CD4-positive, alpha-beta T cell treated with Interleukin-2 at 100 ng/mL for 4 hours (primary cell): ENCODE data around the gene MIDN.
A peak's percentile ranks its signal among the peaks of the same experiment; 100 is the strongest.

Experiments used
- DNase-seq: peaks from one replicate; pipeline ENCODE4 v3.0.0-alpha.2; 2020; ENCODE audit warnings: low spot score

Gene MIDN

DNA sequence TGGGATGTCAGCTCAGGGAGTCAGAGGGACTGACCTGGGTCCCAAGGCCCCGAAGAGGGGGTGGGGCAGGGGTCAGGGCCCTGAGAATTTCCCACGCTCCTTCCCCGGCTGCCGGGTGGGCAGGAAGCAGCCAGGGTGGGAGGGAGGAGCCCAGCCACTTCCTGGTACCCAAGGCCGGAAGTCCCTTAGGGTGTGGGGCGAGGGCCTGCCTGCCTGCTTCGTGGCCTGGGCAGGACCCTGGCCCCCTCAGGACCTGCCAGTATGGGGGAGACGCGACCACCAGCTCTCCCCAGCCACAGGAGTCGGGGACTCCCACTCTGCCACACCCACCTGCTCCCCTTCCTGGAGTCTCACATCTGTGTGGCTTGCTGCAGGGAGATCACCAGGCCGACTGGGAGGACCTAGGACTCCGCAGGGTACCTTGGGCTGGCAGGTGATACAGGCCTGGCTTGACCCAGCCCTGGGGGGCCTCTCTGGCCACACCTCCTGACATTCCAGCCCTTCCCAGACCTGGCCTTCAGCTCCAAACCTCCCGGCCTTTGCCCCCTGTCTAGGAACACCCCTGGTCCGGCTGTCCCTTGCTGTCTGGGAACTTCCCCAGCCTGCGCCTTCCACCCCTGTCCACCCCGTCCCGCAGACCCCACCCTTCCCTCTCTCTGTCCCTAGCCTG, 11.0 kb downstream of the MIDN start:
- peak; percentile 68 for DNase-seq

DNA sequence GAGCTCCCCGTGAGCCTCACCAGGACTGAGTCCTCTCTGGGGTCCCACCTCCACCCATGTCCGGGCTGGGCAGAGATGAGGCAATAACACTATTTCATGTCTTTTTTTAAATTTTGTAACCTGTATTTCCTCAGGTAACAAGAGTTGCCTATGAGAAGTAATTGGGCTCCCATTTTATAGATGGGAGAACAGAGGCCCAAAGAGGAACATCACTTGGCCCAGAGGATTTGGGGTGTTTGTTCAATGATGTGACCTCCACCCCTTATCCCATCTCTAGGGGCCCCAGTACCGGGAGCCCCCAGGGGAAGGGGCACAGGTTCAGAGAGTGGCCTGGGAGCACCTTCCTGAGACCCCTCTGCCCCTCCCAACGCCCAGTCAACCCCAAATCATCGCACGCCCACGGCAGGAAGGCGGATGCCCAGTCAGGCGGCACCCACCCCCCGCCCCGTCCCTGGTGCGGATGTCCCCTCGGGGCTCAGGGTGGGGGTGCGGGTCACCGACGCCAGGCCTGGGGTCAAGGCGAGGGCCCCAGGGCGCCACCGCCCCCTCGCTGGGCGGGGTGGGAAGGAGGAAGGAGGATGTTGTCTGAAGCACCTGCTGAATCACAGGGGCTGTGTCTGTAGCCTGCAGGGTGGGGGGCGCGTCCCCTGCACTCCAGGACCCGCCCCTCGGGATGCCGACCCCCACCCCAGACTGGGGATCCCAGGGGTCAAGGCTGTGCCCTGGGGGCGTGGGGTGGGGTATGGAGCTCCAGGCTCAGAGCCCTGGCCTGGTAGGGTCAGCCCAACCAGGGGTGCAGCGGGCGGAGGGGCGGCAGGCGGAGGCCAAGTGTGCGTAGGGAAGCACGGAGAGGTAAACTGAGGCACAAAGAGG, 11.7 kb downstream of the MIDN start:
- peak; percentile 58 for DNase-seq

DNA sequence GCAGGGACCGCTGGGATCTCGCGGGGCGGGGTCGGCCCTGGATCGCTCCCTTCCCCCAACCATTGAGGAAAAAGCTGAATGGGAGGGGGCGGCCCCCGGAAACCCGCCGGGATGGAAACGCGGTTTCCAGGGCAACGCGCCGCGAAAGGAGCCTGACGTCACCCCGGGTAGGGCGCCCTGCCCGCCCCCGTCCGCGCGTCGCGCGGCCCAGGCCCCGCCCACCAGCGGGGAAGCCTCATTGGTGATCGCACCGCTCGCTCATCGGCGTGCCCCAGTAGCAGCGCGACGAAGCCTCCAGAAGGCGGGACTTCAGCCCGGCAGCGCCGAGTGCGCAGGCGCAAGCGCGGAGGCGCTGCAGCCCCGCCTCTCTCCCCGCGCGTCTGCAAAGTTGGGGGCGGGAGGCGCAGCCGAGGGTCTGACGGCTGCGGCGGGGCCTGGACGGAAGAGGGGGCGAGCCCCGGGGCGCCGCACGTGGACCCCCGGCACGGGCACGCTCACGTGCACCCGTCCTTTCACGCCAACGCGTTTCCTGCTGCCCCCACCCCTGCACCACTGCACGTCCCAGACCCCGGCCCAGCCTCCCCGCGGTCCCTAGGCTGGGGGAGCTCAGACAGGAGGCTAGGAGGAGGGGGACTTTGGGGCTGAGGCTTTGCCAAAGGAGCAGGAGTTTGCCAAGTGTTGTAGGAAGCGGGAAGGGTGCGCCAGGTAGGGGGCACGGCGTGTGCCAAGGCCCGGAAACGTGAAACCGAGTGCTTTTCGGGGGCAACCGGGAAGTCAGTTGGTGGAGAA, 12.6 kb downstream of the MIDN start:
- DNase-seq = peak; percentile 98

DNA sequence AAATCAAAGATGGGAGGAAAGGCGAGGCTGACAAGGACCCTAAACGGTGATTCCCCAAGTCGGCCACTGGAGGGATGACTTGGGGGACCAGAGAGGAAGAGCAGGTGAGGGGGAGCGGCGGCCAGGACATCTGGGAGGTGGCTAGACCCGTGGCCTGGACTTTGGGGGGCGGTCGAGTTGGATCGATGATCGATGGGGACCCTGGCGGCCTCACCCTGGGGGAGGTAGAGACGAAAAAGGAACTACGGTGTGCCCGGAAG, 13.1 kb downstream of the MIDN start:
- DNase-seq = no peak

DNA sequence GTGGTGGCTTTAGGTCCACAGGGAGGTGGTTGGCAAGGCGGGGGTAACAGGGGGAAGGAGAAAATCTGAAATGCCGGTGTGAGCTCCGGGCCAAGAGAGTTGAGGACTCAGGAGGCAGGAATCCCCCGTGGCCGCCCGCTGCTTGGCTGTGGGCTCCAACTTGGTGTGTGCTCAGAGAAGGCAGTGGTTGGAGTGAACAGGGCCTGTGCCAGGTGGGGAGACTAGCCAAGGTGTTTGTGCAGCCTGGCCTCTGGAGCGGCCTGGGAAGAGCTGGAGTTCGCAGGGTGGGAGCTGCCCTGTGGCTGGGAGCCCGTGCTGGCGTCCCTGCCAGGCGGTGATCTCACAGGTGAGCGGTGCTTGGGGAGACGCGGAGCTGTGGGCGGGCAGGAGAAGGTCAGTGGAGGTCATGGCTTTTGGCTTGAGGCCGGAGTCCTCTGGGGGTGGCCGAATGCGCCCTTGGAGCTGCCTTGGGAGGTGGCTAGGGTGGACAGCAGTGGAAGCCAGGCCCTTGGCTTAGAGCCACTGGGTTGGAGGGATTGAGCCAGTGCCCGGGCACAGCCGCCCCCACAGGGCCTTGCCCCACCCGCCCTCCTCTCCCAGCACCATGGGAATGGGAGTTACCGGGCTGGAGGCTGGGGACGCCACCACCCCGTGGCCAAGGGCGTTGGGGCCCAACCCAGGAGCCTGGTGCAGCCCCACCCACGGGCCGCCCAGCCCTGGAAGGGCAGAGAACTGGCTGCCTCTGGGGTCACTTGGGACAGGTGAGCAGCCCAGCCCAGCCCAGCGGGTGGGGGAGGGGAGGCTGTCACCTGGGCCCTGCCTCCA, 13.6 kb downstream of the MIDN start:
- DNase-seq = peak; percentile 35

DNA sequence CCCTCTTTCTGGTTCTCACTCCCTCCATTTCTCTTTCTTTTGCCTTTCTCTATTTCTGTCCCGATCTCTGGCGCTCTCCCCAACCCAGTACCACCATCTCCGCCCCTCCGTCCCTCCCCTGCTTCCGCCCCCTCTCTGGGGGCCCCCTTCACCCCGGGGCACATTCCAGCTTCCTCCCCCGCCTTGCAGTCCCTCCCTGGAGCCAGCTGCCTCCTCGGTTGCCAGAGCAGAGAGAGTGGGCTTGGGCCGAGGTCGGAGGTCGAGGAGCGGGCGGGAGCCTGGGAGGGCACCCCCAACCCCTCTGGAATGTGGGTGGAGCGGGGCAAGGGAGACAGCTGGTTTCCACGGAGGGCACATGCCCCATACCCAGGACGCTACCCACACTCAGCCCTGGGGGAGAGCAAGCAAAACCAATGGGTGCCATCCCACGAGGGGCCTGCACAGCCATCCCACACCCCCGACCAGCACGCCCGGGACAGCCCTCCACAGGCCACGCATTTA, 14.3 kb downstream of the MIDN start:
- DNase-seq = no peak

DNA sequence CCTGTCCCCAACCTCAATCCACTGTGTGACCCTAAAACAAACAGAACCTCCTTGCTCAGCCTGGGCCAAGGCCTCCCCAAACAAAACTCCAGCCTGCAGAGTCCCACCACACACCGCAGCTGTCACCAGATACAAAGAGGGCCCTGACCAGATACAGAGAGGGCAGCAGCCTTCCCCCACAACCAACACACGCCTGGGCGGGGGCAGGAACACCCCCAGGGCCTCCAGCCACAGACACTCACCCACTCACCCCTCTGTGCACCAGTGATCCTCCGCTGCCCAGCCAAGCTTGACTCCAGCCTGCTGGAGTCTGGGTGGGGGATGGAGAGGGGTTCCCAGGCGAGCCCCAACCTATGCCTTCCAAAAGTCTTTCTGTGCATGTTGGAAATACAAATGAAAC, 14.8 kb downstream of the MIDN start:
- DNase-seq = no peak

DNA sequence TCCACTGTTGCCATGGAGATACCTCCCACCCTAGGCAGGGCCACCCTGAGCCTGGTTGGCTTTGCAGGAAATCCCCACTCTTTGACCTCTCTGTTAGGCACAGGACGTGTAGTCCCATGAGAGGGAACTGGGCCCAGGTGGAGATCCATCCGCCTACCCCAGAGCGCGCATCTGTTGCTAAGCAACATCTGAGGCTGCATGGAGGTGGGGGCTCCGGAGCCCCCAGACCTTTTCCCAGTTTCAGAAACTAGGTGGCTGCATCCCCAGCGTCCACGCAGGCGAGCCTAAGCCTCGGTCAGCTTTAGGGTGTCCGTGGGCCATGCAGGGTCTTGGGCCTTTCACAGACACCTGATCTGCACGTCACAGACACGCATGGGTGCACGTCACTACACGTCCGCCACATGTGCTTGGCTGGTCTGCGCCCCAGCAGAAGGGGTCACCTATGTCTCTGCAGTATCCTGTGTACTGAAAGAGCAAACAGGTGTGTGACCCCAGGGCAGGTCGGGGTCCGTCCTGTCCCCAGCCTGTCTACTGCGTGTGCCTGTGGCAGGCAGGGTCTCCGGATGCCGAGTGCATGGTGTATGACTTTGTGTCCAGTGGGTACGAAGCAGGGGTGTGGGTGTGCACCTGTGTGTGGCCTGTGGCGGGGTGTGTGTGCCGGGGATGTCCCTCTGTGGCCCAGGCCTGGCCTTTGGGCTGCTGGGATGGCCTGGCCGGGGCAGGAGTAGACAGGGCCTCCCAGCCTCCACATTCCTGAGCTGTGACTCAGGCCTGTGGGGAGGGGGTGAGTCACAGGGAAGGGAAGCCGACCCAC, 16.6 kb downstream of the MIDN start:
- no peak for DNase-seq

DNA sequence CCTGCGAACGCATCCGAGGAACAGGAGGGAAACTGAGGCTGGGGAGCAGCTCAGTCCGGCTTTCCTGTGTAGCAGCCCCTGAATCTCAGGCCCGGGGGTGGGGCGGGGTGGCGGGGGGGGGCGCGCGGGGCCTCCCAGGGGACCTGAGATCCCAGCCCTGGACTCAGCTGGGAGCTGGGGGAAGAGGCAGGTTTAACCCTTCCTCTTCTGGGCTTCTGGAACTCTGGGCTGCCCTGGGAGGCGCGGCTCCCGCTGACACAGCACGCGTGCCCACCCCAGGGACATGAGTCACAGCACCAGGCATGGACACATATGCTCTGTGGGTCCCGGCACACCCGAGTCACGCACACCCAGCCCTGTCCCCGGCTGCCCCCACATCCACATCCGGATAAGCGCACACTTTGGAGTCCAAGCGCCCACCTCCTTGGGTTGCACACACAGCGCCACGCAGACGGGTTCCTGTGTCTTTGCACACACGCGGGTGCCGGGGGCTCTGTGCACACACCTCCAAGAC, 17.3 kb downstream of the MIDN start:
- DNase-seq = peak; percentile 50

DNA sequence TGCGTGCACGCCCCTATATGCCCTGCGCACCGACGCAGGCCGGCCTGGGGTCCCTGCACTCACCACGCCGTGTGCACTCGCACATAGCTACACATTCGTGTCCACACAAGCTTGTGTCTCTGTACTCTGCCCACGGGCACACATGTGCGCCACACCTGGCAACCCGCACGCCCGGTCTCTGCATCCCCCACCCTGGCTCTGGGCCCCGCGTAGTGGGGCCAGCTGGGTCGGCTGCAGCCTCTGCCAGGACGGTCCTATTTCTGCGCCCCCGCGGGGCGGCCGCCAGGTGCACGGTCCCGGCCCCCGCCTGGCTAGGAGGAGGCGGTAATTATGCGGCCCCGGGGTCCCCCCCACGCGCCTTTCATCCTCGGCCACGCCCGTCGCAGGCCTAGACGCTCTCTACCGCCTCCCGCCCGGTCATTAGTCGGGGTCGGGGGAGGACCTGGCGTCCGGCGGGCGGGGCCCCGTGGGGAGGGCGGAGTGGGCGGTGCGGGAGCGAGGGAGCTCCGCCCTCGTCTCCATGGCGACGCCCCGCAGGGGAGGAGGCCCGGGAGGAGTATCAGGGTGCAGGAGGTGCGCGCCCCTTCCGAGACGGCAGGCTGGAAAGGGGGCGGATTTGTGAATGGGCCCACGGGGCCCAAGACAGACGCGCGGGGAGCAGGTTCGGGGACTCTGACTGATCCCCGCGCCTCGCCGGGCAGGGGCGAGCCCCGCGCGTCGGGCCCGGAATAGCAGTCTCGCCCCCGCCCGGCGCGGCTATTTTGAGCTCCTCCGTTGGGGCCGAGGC, 17.9 kb downstream of the MIDN start:
- DNase-seq = peak; percentile 90

DNA sequence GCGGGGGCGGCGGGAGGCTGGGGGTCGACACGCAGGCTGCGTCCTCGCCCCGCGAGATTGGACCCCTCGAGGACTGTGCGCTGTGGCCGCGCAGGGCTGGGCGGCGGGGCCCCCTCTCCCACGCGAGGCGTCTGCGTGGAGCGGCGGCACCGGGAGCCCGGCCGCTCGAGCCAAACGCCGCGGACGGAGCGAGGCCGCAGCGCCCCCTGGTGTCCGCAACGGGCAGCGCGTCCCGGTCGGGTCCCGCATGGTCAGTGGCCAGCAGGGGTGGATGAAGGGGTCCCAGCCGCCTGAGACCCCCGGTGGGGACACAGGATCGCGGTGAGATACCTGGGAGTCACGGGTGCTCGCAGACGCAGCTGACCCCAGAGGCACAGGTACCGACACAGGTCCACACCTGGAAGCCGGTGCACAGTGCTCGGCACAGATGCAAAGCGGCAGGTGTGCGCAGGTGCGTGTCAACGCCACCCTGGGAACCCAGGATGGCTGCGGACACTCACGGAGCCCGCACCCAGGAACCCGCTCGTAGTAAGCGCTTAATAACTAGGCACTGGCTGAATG, 18.6 kb downstream of the MIDN start:
- peak; percentile 69 for DNase-seq

DNA sequence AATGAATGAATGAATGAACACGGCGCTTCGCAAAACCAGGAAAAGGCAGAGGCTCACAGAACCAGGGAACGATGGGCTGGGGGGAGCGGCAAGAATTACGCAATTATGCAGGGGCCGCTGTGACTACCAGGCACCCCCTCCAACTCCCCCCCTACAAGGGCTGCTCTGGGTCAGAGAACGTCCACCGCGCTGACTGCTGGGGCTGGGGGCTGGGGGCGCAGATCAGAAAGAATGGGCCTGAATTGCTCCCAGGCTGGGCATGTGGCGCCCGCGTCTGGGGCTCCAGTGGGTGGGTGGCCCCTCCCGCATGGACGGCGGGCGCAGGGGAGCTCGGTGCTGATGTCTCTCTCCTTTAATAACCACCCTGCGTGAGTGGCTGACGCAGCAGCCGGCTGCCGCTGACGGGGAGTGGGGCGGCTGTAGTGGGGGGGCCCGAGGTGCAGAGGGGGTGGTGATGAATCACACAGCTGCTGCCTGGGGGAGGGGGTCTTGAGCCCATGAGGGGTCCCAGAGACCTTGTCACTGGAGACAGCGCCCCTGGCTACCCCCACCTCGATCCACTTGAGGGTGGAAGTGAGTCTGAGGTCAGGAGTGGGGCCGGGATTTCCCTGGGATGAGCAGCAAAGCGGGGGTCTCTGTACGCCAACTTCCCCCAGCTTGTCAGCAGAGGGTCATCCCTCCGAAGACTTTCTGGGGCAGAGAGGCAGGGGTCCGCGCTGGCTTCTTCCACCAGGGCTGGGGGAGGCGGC, 19.3 kb downstream of the MIDN start:
- no peak for DNase-seq

DNA sequence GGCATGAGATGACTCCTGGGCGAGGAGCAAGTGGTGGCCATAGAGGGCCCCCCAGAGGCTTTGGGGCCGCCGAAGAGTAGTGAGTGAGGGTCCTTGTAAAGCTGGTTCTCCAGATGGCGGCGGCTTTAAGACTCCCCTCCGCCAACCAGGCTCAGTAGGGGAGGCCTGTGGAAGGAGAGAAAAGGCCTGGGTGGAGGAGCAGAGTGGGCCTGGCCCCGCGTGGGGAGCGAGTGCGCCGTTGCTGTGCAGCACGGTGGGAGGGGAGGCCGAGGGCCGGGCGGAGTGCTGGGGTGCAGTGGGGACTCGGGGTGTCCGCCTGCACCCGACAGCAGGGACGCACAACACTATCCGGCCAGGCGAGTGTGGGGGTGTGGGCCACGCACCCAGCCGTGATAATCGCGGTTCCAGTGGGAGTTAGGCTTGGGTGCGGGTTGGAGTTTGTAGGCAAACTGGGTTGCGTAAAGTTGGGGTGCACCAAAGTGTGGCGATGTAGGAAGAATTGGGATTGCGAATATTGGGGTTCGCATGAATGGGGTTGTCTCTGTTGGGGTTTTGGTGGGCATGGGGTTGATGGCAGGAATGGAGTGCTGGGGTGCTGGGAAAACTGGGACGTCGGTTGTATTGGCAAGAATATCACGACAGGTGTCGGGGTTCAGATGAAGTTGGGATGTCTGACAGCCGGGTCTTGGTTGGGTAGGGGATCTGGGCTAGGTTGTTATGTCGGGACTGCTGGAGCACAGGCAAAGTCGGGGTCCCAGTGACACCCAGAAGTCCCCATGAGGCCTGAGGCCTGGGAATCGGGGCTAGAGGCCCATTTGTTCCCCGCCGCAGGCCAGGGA, 20.1 kb downstream of the MIDN start:
- DNase-seq = no peak

DNA sequence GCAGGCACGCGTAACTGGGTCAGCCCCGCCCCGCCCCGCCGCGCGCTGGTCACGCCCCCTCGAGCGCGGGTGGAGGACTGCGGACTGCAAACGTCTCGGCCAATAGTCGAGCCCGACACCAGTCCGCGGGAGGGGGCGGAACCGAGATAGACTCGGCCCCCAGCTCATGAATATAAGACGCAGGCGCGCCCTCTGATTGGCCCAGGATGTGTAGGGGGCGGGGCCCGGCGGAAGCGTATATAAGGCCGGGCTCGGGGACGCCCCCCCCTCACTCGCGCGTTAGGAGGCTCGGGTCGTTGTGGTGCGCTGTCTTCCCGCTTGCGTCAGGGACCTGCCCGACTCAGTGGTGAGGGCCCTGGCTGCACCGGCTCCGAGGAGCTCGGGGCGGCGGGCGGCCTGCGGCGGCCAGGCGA, 20.7 kb downstream of the MIDN start, which contains the start of gene CIRBP:
Gene CIRBP, plus strand, starts transcription at position 268 of the 413 bp plus-strand sequence. CDS start 1,602 bp downstream, outside the sequence.
- peak; percentile 99 for DNase-seq

DNA sequence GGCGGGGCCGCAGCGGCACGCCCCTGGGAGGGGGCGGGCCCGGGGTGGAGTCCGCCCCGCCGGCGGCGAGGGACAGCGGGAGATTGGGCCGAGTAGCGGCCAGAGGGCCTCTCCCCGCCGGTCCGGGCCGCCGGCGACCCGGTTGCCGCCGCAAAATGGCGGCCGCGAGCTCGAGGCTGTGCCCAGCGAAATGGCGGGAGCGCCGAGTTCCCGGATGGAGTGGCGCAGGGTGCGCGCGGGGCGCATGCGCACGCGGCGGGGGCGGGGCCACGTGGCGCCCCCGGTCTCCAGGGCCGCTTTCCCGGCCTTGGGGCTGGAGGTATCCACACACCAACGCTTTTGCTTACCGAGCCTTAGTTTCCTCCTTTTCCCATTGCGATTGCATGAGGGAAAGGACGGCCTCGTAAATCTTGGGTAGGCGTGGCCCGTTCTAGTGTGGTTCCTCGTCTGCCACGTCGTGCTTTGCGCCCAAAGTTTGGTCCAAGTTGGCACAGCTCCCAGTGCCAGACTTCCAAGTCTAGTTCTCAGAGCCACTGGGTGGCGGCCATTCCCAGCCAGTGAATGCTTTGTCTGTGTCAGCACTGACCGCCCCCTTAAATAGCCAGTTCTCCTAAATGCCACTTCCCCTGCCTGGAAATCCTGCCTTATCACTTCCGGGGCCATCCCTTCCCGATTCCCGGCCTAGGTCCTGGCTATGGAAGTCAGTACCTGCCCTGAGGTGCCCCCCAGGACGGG, 21.3 kb downstream of the MIDN start:
- peak; percentile 86 for DNase-seq

DNA sequence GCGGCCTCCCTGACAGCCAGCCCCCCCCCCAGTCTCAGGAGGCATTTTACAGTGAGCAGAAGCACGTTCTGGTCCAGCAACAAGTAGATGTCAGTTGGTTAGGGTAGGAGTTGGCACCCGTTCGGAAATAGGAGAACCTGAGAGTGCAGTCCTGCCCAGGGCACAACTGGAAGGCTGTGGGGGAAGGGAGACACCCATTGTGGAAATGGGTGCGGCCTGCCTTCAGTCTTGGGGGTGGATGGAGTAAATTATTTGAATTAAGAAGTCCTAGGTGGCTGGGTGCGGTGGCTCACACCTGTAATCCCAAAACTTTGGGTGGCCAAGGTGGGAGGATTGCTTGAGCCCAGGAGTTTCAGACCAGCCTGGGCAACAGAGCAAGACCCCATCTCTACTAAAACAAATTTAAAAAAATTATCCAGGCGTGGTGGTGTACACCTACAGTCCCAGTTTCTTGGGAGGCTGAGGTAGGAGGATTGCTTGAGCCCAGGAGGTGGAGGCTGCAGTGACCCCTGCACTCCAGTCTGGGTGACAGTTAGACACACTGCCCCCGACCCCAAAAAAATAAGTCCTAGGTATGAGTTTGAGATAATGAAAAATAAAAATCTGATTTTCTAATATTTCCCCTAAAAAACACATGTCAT, 21.9 kb downstream of the MIDN start:
- peak; percentile 19 for DNase-seq
